CD14-positive monocyte (primary cell): ENCODE measurements around the gene NUDT2. TPM values are rescaled to one million over a fixed set of nuclear protein-coding genes. Genes with fewer than 3 reads are reported as not detected.

Experiments
- DNase-seq, 3 donors: peaks; one replicate each; pipeline ENCODE4 v3.0.0-alpha.2; 2011 to 2022
- H2AFZ ChIP-seq: 2 replicates; pipeline ENCODE4 v1.6.0; 2012; ENCODE audit warnings: mild to moderate bottlenecking, low read depth, low read length, inconsistent platforms; ENCODE audit not compliant: insufficient read depth, poor library complexity, severe bottlenecking
- H3K27ac ChIP-seq, 2 donors: 1 replicate in 1 of 2; 2 replicates in 1 of 2; pipeline ENCODE4 v1.5.1; 2012 to 2013; ENCODE audit warnings: low read length in 2 of 2, control low read depth in 1 of 2, inconsistent platforms in 1 of 2, low read depth in 1 of 2, mild to moderate bottlenecking in 1 of 2
- H3K27me3 ChIP-seq, 2 donors: one replicate each; pipeline versions ENCODE4 v1.6.0 to v1.6.1; 2011 to 2013; ENCODE audit warnings: low read length in 2 of 2; ENCODE audit not compliant: control insufficient read depth in 2 of 2, insufficient read depth in 2 of 2
- H3K36me3 ChIP-seq, 2 donors: replicated peaks in 1 of 2; 1 replicate in 1 of 2; 2 replicates in 1 of 2; pipeline versions ENCODE4 v1.5.1 to v1.6.1; 2012 to 2013; ENCODE audit warnings: low read length in 2 of 2, control low read depth in 1 of 2, inconsistent platforms in 1 of 2, mild to moderate bottlenecking in 1 of 2; ENCODE audit not compliant: insufficient read depth in 2 of 2, control insufficient read depth in 1 of 2
- H3K4me1 ChIP-seq, 2 donors: 1 replicate in 1 of 2; 2 replicates in 1 of 2; pipeline versions ENCODE4 v1.5.1 to v1.6.1; 2012 to 2013; ENCODE audit warnings: low read length in 2 of 2, control low read depth in 1 of 2, inconsistent platforms in 1 of 2, mild to moderate bottlenecking in 1 of 2, moderate library complexity in 1 of 2; ENCODE audit not compliant: insufficient read depth in 2 of 2, control insufficient read depth in 1 of 2
- H3K4me2 ChIP-seq: replicated peaks from 2 replicates; pipeline ENCODE3; 2012; ENCODE audit warnings: low read length, moderate library complexity, mild to moderate bottlenecking; ENCODE audit not compliant: poor library complexity, severe bottlenecking; ENCODE audit errors: extremely low read depth
- H3K4me3 ChIP-seq, 3 experiments: fragments of 200-600 bp in 1 of 3; sonication (generic) in 1 of 3; replicated peaks in 1 of 3; 1 replicate in 2 of 3; 2 replicates in 1 of 3; pipeline ENCODE4 v1.5.1; 2011 to 2013; ENCODE audit warnings: low read length in 3 of 3, mild to moderate bottlenecking in 3 of 3, control low read depth in 2 of 3, low read depth in 2 of 3, inconsistent platforms in 1 of 3, moderate library complexity in 1 of 3
- H3K79me2 ChIP-seq: 2 replicates; pipeline ENCODE4 v1.6.0; 2012; ENCODE audit warnings: mild to moderate bottlenecking, control low read depth, inconsistent platforms, low read length, moderate library complexity; ENCODE audit not compliant: insufficient read depth
- H3K9ac ChIP-seq: 2 replicates; pipeline ENCODE4 v1.6.0; 2017; ENCODE audit warnings: low read length, mild to moderate bottlenecking; ENCODE audit not compliant: insufficient read depth, poor library complexity, severe bottlenecking
- H3K9me3 ChIP-seq, 2 donors: replicated peaks in 1 of 2; 1 replicate in 1 of 2; 2 replicates in 1 of 2; pipeline versions ENCODE4 v1.5.1 to v1.6.1; 2012 to 2013; ENCODE audit warnings: low read length in 2 of 2, control low read depth in 1 of 2; ENCODE audit not compliant: control insufficient read depth in 1 of 2, insufficient read depth in 1 of 2
- H4K20me1 ChIP-seq: 2 replicates; pipeline ENCODE4 v1.6.0; 2012; ENCODE audit warnings: mild to moderate bottlenecking, low read length, control low read depth, moderate library complexity; ENCODE audit not compliant: insufficient read depth
- H3K27ac Mint-ChIP-seq, 7 donors: one replicate each; pipeline ENCODE4 v1.8.0; 2020; ENCODE audit warnings: mild to moderate bottlenecking in 7 of 7, mixed read lengths in 7 of 7, moderate library complexity in 6 of 7, inconsistent platforms in 2 of 7
- H3K27me3 Mint-ChIP-seq, 3 donors: one replicate each; pipeline ENCODE4 v1.8.0; 2021 to 2022; ENCODE audit warnings: low read depth in 3 of 3, mild to moderate bottlenecking in 3 of 3, mixed read lengths in 3 of 3, moderate library complexity in 3 of 3, inconsistent platforms in 1 of 3
- H3K36me3 Mint-ChIP-seq, 2 donors: one replicate each; pipeline ENCODE4 v1.8.0; 2020; ENCODE audit warnings: mixed read lengths in 2 of 2, inconsistent platforms in 1 of 2, mild to moderate bottlenecking in 1 of 2
- H3K4me1 Mint-ChIP-seq: one replicate; pipeline ENCODE4 v1.8.0; 2020; ENCODE audit warnings: mild to moderate bottlenecking, mixed read lengths
- H3K4me3 Mint-ChIP-seq, 2 donors: one replicate each; pipeline ENCODE4 v1.8.0; 2020; ENCODE audit warnings: mild to moderate bottlenecking in 2 of 2, mixed read lengths in 2 of 2, moderate library complexity in 1 of 2
- H3K9me3 Mint-ChIP-seq, 7 donors: one replicate each; pipeline ENCODE4 v1.8.0; 2020 to 2022; ENCODE audit warnings: mixed read lengths in 7 of 7, mild to moderate bottlenecking in 6 of 7, moderate library complexity in 6 of 7, inconsistent platforms in 2 of 7
- WGBS: methylation state at CpG from one replicate; pipeline ENCODE4 v1.1.5; 2013; ENCODE audit warnings: missing lambda C conversion rate; ENCODE audit not compliant: insufficient coverage; 5-methylcytosine and 5-hydroxymethylcytosine counted together
- intact Hi-C, 2 donors: fragments of 100-400 bp; cut with micrococcal nuclease; formaldehyde crosslinking; loops; one replicate each; pipeline versions ENCODE4 v1.15.0 to v1.15.1; 2023
- polyA plus RNA-seq, 3 donors: library from polyadenylated mRNA; depleted of rRNA in 1 of 3; unstranded in 2 of 3; stranded (reverse) in 1 of 3; fragments of 300-500 nt in 2 of 3; fragments of >200 nt in 1 of 3; fragmentation: Illumina TruSeq in 2 of 3; gene quantifications; 1 replicate in 2 of 3; 2 replicates in 1 of 3; pipeline ENCODE4 v1.2.3, GENCODE V29; 2012 to 2021
- TF ChIP-seq, protein P1 (sequence below): fragments of 200-600 bp; IDR thresholded peaks from one replicate; pipeline ENCODE4 v1.8.0; 2022; ENCODE audit warnings: antibody characterized with exemption, mild to moderate bottlenecking

Gene NUDT2
- polyA plus RNA-seq, 3 donors = 24.4 to 56.9 (median 38.0) TPM

GRCh38 chr9:34311499-34312185 lies 17.7 kb upstream of the NUDT2 start:
- Histone ChIP-seq H3K4me2 (no peak overlapping the region), H3K36me3 (peaks cover 0 to 5% of the 10 kb centered on the region in 2 donors), H3K79me2 (no peaks in the 10 kb centered on the region), H2AFZ (no peak overlapping the region), H3K9me3 (no peaks in the 10 kb centered on the region), H3K27ac (no peak overlapping the region), H3K4me1 (no peaks in the 10 kb centered on the region), H3K9ac (no peak overlapping the region), H4K20me1 (no peaks in the 10 kb centered on the region), H3K27me3 (no peaks in the 10 kb centered on the region), H3K4me3 (no peak overlapping the region)
- Mint-ChIP-seq H3K27ac (no peak overlapping the region), H3K36me3 (peaks cover 4 to 10% of the 10 kb centered on the region in 2 donors), H3K27me3 (peaks cover 0 to 2% (median 0%) of the 10 kb centered on the region in 3 donors), H3K9me3 (peaks cover 0 to 2% (median 0%) of the 10 kb centered on the region in 7 donors), H3K4me1 (no peaks in the 10 kb centered on the region), H3K4me3 (no peak overlapping the region)
- TF ChIP-seq, protein P1, sequence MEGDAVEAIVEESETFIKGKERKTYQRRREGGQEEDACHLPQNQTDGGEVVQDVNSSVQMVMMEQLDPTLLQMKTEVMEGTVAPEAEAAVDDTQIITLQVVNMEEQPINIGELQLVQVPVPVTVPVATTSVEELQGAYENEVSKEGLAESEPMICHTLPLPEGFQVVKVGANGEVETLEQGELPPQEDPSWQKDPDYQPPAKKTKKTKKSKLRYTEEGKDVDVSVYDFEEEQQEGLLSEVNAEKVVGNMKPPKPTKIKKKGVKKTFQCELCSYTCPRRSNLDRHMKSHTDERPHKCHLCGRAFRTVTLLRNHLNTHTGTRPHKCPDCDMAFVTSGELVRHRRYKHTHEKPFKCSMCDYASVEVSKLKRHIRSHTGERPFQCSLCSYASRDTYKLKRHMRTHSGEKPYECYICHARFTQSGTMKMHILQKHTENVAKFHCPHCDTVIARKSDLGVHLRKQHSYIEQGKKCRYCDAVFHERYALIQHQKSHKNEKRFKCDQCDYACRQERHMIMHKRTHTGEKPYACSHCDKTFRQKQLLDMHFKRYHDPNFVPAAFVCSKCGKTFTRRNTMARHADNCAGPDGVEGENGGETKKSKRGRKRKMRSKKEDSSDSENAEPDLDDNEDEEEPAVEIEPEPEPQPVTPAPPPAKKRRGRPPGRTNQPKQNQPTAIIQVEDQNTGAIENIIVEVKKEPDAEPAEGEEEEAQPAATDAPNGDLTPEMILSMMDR = no peak
- no peak for DNase-seq
- WGBS = no CpG with 5 or more reads among the region's 6 CpGs
- intact Hi-C loops = no loop called here

- peaks cover 4% of the 10 kb centered on the region for H3K4me1 Mint-ChIP-seq
- Histone ChIP-seq H3K27ac (no peak overlapping the region), H3K4me2 (no peak overlapping the region), H4K20me1 (no peaks in the 10 kb centered on the region), H3K4me1 (peaks cover 5 to 11% of the 10 kb centered on the region in 2 donors), H3K9ac (no peak overlapping the region), H3K9me3 (no peaks in the 10 kb centered on the region), H3K79me2 (peaks cover 30% of the 10 kb centered on the region), H3K36me3 (no peaks in the 10 kb centered on the region), H3K4me3 (no peak overlapping the region), H3K27me3 (no peaks in the 10 kb centered on the region), H2AFZ (no peak overlapping the region)
- TF ChIP-seq, protein P1 = no peak
- no peak overlapping the region for H3K4me3 Mint-ChIP-seq
- H3K27ac Mint-ChIP-seq = no peak overlapping the region
- H3K27me3 Mint-ChIP-seq = no peaks in the 10 kb centered on the region
- intact Hi-C loops = no loop called here
- DNase-seq = no peak
- H3K36me3 Mint-ChIP-seq = peaks cover 3 to 9% of the 10 kb centered on the region in 2 donors
- WGBS = no CpG with 5 or more reads among the region's 2 CpGs
- H3K9me3 Mint-ChIP-seq = peaks cover 0 to 2% (median 0%) of the 10 kb centered on the region in 7 donors
Observed at GRCh38 chr9:34317436-34317835, 11.9 kb upstream of the NUDT2 start.
